Loucy (cell line): ENCODE data around the gene CHST1.

Source experiments
- H2AFZ ChIP-seq: fragments of 200-600 bp; sonication (generic); 2 replicates; pipeline ENCODE4 v1.6.0; 2016; ENCODE audit warnings: antibody characterized with exemption, mild to moderate bottlenecking, low read length, moderate library complexity
- H3F3A ChIP-seq: fragments of 200-600 bp; 2 replicates; pipeline ENCODE4 v1.6.0; 2016; ENCODE audit warnings: antibody characterized with exemption, low read depth, mild to moderate bottlenecking
- H3K27me3 ChIP-seq: fragments of 200-600 bp; sonication (generic); 2 replicates; pipeline ENCODE4 v1.6.1; 2014; ENCODE audit warnings: low read length, mild to moderate bottlenecking; ENCODE audit not compliant: insufficient read depth, poor library complexity, severe bottlenecking
- H3K36me3 ChIP-seq: fragments of 200-600 bp; sonication (generic); 2 replicates; pipeline ENCODE4 v1.6.1; 2016; ENCODE audit warnings: low read length; ENCODE audit not compliant: insufficient read depth
- H3K4me1 ChIP-seq: fragments of 200-600 bp; sonication (generic); 2 replicates; pipeline ENCODE4 v1.5.1; 2014; ENCODE audit warnings: low read length, mild to moderate bottlenecking; ENCODE audit not compliant: insufficient read depth, poor library complexity, severe bottlenecking
- H3K4me2 ChIP-seq: fragments of 200-600 bp; sonication (generic); 2 replicates; pipeline ENCODE4 v1.6.0; 2014; ENCODE audit warnings: antibody characterized with exemption, low read length, low read depth, mild to moderate bottlenecking; ENCODE audit not compliant: poor library complexity, severe bottlenecking
- H3K4me3 ChIP-seq: fragments of 200-600 bp; sonication (generic); 2 replicates; pipeline ENCODE4 v1.5.1; 2014; ENCODE audit warnings: low read length, mild to moderate bottlenecking, mixed read lengths; ENCODE audit not compliant: poor library complexity, severe bottlenecking
- H3K79me2 ChIP-seq: fragments of 200-600 bp; sonication (generic); 2 replicates; pipeline ENCODE4 v1.6.1; 2014; ENCODE audit warnings: low read length; ENCODE audit not compliant: insufficient read depth
- H3K9ac ChIP-seq: fragments of 200-600 bp; sonication (generic); 2 replicates; pipeline ENCODE4 v1.6.0; 2014; ENCODE audit warnings: mild to moderate bottlenecking, low read depth, low read length, moderate library complexity; ENCODE audit not compliant: poor library complexity, severe bottlenecking
- H3K9me2 ChIP-seq: fragments of 200-600 bp; sonication (generic); replicated peaks from 2 replicates; pipeline ENCODE4 v1.6.1; 2016; ENCODE audit warnings: low read depth, low read length, mixed read lengths
- H3K9me3 ChIP-seq: fragments of 200-600 bp; sonication (generic); 2 replicates; pipeline ENCODE4 v1.6.1; 2014; ENCODE audit warnings: mild to moderate bottlenecking, antibody characterized with exemption, low read length, low read depth; ENCODE audit not compliant: insufficient read depth
- H4K20me1 ChIP-seq: fragments of 200-600 bp; sonication (generic); 2 replicates; pipeline ENCODE4 v1.6.0; 2014; ENCODE audit warnings: antibody characterized with exemption, low read length, mild to moderate bottlenecking; ENCODE audit not compliant: insufficient read depth, poor library complexity, severe bottlenecking
- CTCF ChIP-seq: fragments of 200-600 bp; sonication (generic); conservative IDR thresholded peaks from 2 replicates; pipeline ENCODE4 v1.5.1; 2014; ENCODE audit warnings: mild to moderate bottlenecking, antibody characterized with exemption, low read length
- EZH2phosphoT487 ChIP-seq: fragments of 200-600 bp; IDR thresholded peaks from 2 replicates; pipeline ENCODE4 v1.6.1; 2018; ENCODE audit warnings: antibody characterized with exemption, mild to moderate bottlenecking, moderate library complexity, borderline replicate concordance

CHST1 gene

GRCh38 chr11:45674481-45675190 lies 9.2 kb upstream of the CHST1 start:
- Histone ChIP-seq H3K36me3 (no peaks in the 10 kb centered on the region), H3K9me3 (no peaks in the 10 kb centered on the region), H3K4me2 (no peak overlapping the region), H2AFZ (no peak overlapping the region), H4K20me1 (no peaks in the 10 kb centered on the region), H3K9ac (no peak overlapping the region), H3K79me2 (no peaks in the 10 kb centered on the region), H3F3A (no peaks in the 10 kb centered on the region), H3K27me3 (no peaks in the 10 kb centered on the region), H3K4me1 (no peaks in the 10 kb centered on the region), H3K9me2 (no peaks in the 10 kb centered on the region), H3K4me3 (no peak overlapping the region)
- TF ChIP-seq CTCF (no peak), EZH2phosphoT487 (no peak)

- TF ChIP-seq CTCF (no peak), EZH2phosphoT487 (no peak)
- H3K9me2 ChIP-seq = no peaks in the 10 kb centered on the region
- no peak overlapping the region for H3K9ac ChIP-seq
- H3K4me2 ChIP-seq = no peak overlapping the region
- no peak overlapping the region for H3K4me3 ChIP-seq
- H3K79me2 ChIP-seq = no peaks in the 10 kb centered on the region
- no peaks in the 10 kb centered on the region for H3K4me1 ChIP-seq
- H2AFZ ChIP-seq = no peak overlapping the region
- H3K27me3 ChIP-seq = no peaks in the 10 kb centered on the region
- no peaks in the 10 kb centered on the region for H3F3A ChIP-seq
- no peaks in the 10 kb centered on the region for H3K36me3 ChIP-seq
- no peaks in the 10 kb centered on the region for H4K20me1 ChIP-seq
- no peaks in the 10 kb centered on the region for H3K9me3 ChIP-seq
Observed at GRCh38 chr11:45673441-45673840, 8.0 kb upstream of the CHST1 start.

- Histone ChIP-seq H3K4me3 (no peak overlapping the region), H3K36me3 (no peaks in the 10 kb centered on the region), H4K20me1 (no peaks in the 10 kb centered on the region), H3K4me2 (no peak overlapping the region), H3K9me2 (no peaks in the 10 kb centered on the region), H2AFZ (no peak overlapping the region), H3K79me2 (no peaks in the 10 kb centered on the region), H3K9ac (no peak overlapping the region), H3K27me3 (no peaks in the 10 kb centered on the region), H3K9me3 (no peaks in the 10 kb centered on the region), H3K4me1 (no peaks in the 10 kb centered on the region), H3F3A (no peaks in the 10 kb centered on the region)
- no peak for TF ChIP-seq EZH2phosphoT487
Observed at GRCh38 chr11:45672593-45672992, 7.2 kb upstream of the CHST1 start.
